ENCODE results near the gene C16orf87.
"Not testable (repeated sequence)": the region's sequence is repeated elsewhere in the genome, so short reads cannot be mapped to it uniquely, and the experiment has no call there.

C16orf87 gene

GRCh38 chr16:46793841-46794240 is 37.1 kb downstream of the C16orf87 start:
- DNase-seq: no peak

DNA sequence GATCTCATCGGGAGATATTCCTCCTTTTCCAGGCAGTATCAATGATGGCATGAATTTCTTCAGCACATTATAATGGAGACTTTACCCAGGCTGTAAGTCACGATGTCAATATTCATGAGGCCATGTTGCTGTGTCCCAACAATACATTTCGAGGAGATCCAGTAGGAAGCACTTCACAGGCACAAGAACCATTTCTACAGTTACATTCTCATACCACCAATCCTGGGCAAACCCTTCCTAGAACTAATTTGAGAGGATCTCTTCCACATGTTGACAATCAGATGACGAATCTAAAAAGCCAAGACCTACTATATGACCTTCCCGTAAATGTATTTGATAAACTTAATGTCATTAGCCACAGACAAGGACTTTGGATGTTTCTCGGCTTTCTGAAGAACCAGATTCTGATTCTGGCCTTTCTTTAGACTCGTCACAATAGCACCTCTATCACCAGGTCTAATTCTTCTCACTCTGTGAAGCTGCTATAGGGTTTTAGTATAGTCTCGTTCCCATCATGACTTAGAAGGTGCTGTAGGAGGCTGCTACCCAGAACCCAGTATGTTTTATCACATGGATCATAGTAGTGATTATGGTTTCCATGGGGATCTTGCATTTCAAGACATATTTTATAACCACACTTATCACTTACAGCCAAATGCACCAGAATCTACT is 40.2 kb downstream of the C16orf87 start:
- DNase-seq: no peak

DNA sequence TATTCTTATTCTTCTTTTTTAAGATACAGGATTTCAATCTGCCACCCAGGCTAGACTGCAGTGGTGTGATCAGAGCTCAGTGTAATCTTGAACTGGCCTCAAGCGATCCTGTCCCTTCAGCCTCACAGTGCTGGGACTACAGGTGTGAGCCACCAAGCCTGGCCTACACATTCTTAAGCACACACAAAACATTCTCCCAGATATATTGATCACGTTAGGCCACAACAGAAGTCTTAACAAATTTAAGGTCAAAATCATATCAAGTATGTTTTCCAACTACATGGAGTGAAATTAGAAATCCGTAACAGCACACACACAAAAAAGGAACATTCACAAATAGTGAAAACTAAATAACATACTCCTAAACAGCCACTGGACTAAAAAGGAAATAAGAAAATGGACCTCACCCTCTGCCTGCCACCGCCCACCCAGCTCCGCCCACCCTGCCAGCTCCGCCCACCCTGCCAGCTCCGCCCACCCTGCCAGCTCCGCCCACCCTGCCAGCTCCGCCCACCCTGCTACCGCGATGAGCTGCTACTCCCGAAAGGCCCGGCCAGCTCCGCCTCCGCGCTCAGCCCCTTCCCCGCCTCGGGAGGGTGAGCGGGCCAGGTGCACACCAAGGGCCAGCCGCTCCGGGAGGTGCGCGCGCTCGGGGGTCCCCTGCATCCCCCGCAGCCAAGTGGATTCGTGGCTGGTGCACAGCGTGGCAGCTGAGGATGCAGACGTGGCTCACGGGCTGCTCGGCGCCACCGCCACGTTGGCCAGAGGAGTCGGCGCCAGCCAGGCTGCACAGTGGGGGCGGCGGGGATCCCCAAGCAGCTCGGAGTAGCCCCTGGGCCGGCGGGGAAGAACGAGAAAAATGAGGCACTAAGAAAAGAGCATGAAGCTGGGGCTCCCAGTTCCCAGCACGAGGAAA is 41.2 kb downstream of the C16orf87 start:
- DNase-seq: peak; percentile 49

DNA sequence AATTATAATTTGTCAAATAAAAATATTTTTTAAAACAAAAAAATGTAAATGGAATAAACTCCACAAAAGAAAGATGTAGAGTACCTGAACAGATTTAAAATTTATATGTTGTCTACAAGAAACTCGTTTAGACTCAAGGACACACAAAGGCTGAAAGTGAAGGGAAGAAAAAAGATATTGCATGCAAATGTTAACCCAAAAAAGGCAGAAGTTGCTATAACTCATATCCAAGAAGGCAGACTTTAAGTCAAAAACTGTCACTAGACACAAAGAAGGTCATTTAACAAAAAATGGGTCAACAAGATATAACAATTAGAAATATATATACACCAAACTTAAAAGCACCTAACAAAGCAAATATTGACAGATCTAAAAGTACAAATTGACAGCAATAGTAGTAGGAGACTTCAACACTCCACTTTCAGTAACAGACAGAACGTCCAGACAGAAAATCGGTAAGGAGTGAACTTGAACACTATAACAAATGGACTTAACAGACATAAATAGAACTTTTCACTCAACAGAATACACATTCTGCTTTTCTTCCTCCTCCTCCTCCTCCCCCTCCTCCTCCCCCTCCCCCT is 42.0 kb downstream of the C16orf87 start:
- no peak for DNase-seq

- DNase-seq: no peak
Observed at GRCh38 chr16:46787909-46788308, 43.1 kb downstream of the C16orf87 start.

DNA sequence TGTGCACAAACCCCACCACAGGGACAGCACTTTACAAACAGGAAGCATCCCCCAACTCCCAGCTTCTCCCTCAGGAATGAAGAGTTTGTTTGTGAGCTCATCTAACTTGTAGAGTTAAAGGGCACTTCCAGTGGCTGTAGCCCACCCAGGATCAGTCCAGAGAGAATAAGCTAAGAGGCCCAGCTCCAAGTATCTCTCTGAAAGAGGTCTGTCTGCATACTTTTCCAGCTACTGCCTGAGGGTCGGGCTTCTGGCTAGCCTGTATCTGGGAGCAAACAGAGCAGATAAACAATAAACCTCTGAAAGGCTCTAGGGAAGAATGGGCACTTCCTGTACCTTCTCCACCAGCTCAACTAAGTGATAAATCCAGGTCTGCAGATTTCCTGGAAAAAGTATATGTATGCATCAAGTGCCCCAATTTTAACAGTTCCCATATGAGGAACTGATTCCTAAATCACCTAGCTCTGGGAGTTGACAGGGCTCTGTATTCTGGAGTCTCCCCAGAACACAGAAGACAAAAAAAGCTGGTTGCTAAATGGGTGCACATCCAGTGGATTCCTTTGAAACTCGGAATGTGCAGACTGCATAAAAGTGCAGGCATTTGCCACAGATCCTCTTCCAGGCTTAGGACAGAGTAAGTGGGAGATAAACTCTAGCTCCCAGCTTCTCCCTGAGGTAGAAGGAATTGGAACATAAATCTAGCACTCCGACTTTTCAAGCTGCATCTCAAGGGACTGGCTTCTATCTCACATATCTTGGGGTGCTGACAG is 45.7 kb downstream of the C16orf87 start:
- no peak for DNase-seq

- not testable (repeated sequence) for DNase-seq
Observed at GRCh38 chr16:46784569-46784968, 46.4 kb downstream of the C16orf87 start.

DNA sequence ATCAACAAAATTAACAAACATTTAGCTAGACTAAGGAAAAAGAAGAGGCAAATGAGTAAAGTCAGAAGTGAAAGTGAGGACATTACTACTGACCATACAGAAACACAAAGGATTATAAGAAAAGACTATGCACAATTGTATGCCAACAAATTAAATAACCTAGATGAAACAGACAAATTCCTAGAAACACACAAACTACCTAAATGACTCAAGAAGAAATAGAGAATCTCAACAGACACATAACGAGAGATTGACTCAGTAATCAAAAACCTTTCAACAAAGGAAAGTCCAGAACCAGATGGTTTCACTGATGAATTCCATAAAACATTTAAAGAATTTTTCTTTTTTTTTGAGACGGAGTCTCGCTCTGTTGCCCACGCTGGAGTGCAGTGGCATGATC is 47.2 kb downstream of the C16orf87 start:
- DNase-seq: peak; percentile 16

DNA sequence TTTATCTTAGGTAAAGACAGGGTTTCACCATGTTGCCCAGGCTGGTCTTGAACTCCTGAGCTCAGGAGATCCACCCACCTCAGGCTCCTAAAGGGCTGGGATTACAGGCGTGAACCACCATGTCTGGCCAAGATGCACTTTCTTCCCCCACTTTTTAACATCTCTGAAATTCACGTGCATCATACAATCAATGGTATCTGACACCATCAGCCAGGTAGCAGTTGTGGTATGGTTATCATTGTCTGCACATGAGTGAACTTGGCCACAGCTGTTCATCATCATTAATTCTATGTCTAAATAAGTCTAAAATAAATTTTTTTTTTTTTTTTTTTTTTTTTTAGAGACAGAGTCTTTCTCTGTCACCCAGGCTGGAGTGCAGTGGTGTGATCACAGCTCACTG is 48.7 kb downstream of the C16orf87 start:
- no peak for DNase-seq

- DNase-seq: no peak
Observed at GRCh38 chr16:46777804-46778203, 53.2 kb downstream of the C16orf87 start.

GRCh38 chr16:46775214-46775613 is 55.8 kb downstream of the C16orf87 start:
- no peak for DNase-seq

DNA sequence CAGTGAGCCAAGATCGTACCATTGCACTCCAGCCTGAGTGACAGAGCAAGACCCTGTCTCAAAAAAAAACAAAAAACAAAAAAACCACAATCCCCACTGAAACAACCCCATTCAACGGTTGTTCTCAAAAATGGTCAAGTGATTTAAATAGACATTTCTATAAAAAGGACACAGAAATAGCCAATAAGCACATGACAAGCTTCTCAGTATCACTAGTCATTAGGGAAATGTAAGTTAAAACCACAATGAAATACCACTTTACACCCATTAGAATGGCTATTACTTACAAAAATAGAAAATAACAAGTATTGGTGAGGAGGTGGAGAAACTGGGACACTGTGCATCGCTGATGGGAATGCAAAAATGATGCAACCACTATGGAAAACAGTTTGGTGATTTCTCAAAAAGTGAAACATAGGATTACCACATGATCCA is 56.2 kb downstream of the C16orf87 start:
- DNase-seq: no peak

DNA sequence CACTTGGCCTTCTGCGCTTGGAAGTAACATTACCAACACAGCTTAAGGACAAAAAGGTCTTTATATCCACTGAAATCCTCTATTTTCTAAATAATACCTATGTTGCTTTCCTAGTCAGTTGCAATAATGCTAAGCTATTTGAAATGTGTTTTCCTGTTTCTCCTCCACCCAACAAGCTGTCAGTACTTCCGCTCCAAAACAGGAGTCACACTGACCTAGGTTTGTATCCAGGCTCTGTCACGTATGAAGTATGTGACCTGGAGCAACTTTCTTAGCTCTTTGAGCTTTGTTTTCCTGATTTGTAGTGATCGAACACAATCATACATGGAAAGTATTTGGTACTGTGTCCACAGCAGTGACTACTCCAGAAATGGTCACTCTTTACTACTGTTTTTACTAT is 58.5 kb downstream of the C16orf87 start:
- DNase-seq: no peak

DNA sequence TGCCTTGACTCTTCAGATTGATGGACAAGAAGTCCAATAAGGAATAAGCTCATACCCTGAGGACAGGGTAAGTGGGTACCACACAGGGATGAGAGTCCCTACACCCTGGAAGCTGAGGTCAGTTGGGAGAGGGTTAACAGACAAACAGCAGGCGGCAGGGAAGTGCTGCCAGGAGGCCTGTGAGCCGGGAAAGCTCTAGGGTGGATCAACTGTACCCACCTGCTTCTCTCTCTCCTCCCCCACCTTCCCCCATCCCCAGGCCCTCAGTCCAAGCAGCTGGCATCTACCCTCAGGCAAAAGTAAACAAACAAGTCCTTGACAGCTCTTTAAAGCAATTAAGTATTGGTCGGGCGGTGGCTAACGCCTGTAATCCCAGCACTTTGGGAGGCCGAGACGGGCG is 62.2 kb downstream of the C16orf87 start:
- no peak for DNase-seq

DNA sequence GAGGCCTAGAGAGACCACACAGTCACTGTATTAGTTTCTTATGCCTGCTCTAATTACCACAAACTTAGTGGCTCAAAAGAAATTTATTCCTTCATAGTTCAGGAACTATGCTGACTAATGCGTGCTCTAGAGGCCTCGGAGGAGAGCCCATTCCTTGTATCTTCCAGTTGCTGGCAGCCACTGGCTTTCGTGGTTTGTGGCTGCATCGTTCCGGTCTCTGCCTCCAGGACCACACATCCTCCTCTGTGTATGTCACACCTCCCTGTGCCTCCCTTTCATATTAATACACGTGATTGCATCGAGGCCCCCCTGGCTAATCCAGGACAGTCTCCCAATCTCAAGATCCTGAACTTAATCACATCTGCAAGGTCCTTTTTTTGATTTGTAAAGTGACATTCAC is 65.9 kb downstream of the C16orf87 start:
- peak; percentile 56 for DNase-seq

- no peak for DNase-seq
Observed at GRCh38 chr16:46763147-46763546, 67.8 kb downstream of the C16orf87 start.

DNA sequence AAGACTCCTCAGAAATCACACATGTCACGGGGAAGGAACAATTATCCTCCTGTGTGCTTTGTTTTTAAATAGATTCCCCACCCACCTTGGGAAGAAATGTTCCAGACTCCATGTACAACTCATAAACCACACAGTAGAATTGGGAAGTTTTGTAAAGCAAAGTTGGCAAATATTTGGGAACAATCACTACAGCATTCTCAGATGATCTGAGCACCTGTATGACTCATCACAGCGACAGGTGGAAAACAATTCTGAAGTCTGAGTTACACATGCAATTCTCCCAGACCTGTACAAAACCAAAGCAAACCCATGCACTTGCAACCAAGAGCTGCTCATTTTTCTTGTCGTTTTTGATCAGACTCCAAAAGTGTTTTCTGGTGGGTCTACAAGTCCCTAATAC is 68.4 kb downstream of the C16orf87 start:
- no peak for DNase-seq

DNA sequence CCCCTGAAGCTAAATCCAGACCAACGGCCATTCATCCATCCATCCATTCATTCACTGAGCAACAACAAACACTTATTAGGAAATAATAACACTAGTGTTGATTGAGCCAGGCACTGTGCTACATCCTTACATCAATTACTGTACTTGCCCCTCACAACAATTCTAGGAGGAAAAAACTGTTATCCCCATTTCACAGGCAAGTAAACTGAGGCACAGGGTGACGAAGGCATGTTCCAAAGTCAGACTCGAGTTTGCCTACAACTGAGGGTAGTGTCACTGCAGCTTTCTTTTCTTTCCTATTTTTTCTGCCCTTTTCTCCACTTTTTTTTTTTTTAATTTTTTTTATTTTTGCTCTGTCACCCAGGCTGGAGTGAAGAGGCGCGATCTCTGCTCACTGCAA is 71.7 kb downstream of the C16orf87 start:
- no peak for DNase-seq

- DNase-seq: no peak
Observed at GRCh38 chr16:46757339-46758050, 73.5 kb downstream of the C16orf87 start.

DNA sequence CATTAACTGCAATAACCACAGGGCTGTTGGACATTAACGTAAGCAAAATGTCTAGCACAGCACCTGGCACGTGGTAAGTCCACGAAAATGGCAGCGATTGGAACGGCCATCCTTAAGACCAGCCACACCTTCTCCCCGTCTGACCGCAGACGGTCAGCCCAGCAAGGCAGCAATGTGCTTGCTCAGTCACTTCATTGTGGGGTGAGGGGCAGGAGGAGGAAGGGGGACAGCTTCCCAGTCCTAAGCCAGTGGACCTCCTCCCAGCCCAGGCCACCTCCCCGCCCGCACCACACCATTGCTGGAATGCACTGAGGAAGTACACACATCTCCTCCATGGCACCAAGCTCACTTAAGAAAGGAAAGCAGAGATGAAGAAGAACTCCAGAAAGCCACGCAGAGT is 74.2 kb downstream of the C16orf87 start:
- no peak for DNase-seq

GRCh38 chr16:46753015-46753414 is 78.0 kb downstream of the C16orf87 start:
- DNase-seq: no peak

- no peak for DNase-seq
Observed at GRCh38 chr16:46751381-46751780, 79.6 kb downstream of the C16orf87 start.
